ENCODE data around the gene TRIM2.

The TRIM2 gene

GRCh38 chr4:153174821-153175567, 29.2 kb upstream of the TRIM2 start:
- no peaks in the 10 kb centered on the region for H3K36me3 ChIP-seq
- no peak overlapping the region for H3K27ac ChIP-seq
- H3K4me3 ChIP-seq, result no peak overlapping the region
- H3K27me3 ChIP-seq, result peaks cover 0 to 3% of the 10 kb centered on the region in 2 donors
- no peak for DNase-seq
- no peak for TF ChIP-seq CTCF (IDR thresholded peaks at IDR 0.05)
- no peaks in the 10 kb centered on the region for H3K4me1 ChIP-seq
- no peaks in the 10 kb centered on the region for H3K9me3 ChIP-seq
- intact Hi-C loops (cut with DNase I; ENCODE audit: low total_unique reads), result no loop called here

- no peaks in the 10 kb centered on the region for H3K36me3 ChIP-seq
Observed at GRCh38 chr4:153176938-153177337, 27.3 kb upstream of the TRIM2 start.

GRCh38 chr4:153177841-153178240, 26.4 kb upstream of the TRIM2 start:
- no peaks in the 10 kb centered on the region for H3K27me3 ChIP-seq
- DNase-seq, result no peak
- TF ChIP-seq CTCF (IDR thresholded peaks at IDR 0.05), result no peak
- H3K36me3 ChIP-seq, result no peaks in the 10 kb centered on the region
- no peaks in the 10 kb centered on the region for H3K4me1 ChIP-seq
- H3K4me3 ChIP-seq, result no peak overlapping the region
- intact Hi-C loops (cut with DNase I; ENCODE audit: low total_unique reads), result no loop called here
- H3K27ac ChIP-seq, result no peak overlapping the region
- H3K9me3 ChIP-seq, result no peaks in the 10 kb centered on the region

More at GRCh38 chr4:153176938-153177337, 27.3 kb upstream of the TRIM2 start:
- no peaks in the 10 kb centered on the region for H3K9me3 ChIP-seq
- H3K27me3 ChIP-seq, result peaks cover 0 to 3% of the 10 kb centered on the region in 2 donors
- intact Hi-C loops (cut with DNase I; ENCODE audit: low total_unique reads), result no loop called here
- TF ChIP-seq CTCF (IDR thresholded peaks at IDR 0.05), result no peak
- DNase-seq, result no peak
- no peaks in the 10 kb centered on the region for H3K4me1 ChIP-seq
- H3K27ac ChIP-seq, result no peak overlapping the region
- H3K4me3 ChIP-seq, result no peak overlapping the region

- Histone ChIP-seq H3K27ac (no peak overlapping the region), H3K4me1 (no peaks in the 10 kb centered on the region), H3K9me3 (no peaks in the 10 kb centered on the region), H3K4me3 (no peak overlapping the region), H3K36me3 (no peaks in the 10 kb centered on the region), H3K27me3 (no peaks in the 10 kb centered on the region)
- TF ChIP-seq CTCF (IDR thresholded peaks at IDR 0.05), result no peak
- intact Hi-C loops (cut with DNase I; ENCODE audit: low total_unique reads), result no loop called here
- DNase-seq, result no peak
Observed at GRCh38 chr4:153179100-153179499, 25.1 kb upstream of the TRIM2 start.

- TF ChIP-seq CTCF (IDR thresholded peaks at IDR 0.05), result no peak
- DNase-seq, result no peak
- H3K27ac ChIP-seq, result no peak overlapping the region
- H3K27me3 ChIP-seq, result no peaks in the 10 kb centered on the region
- no peaks in the 10 kb centered on the region for H3K4me1 ChIP-seq
- intact Hi-C loops (cut with DNase I; ENCODE audit: low total_unique reads), result no loop called here
- H3K9me3 ChIP-seq, result no peaks in the 10 kb centered on the region
- no peak overlapping the region for H3K4me3 ChIP-seq
- H3K36me3 ChIP-seq, result no peaks in the 10 kb centered on the region
Observed at GRCh38 chr4:153181293-153181692, 22.9 kb upstream of the TRIM2 start.

All from tibial artery (tissue), 4 donors.